ENCODE data around the gene RAP2A.

- TF ChIP-seq POLR2AphosphoS5 (IDR thresholded peaks at IDR 0.05; ENCODE audit: borderline replicate concordance, low read depth, low read length) (no peak), EZH2 (IDR thresholded peaks at IDR 0.05) (no peak), FOXP2 (optimal IDR thresholded peaks at IDR 0.05; ENCODE audit: control extremely low read depth, extremely low read length, insufficient read depth) (no peak)
Measured at GRCh38 chr13:97485320-97485719, 51.4 kb downstream of the RAP2A start.
